OCI-LY7 (cell line): ENCODE measurements around the gene MARK3. TPM values are rescaled to one million over a fixed set of nuclear protein-coding genes. Genes with fewer than 3 reads are reported as not detected.

Source experiments
- BruUV-seq: library from RNA; stranded (reverse); fragments of 400-500 nt; replicated peaks from 2 replicates; lab custom pipeline; 2021; lab: Mats Ljungman, UMichigan
- CTCF ChIA-PET: fragments of 300-600 bp; sonication (Branson Sonifier 250); formaldehyde crosslinking; loops from one replicate; lab custom pipeline; 2022; ENCODE audit warnings: antibody characterized with exemption; ENCODE audit not compliant: unreplicated experiment; lab: Charles Lee
- POLR2A ChIA-PET: fragments of 300-600 bp; sonication (Branson Sonifier 250); formaldehyde crosslinking; loops from one replicate; lab custom pipeline; 2022; ENCODE audit warnings: antibody characterized with exemption; lab: Charles Lee
- DNase-seq: peaks from one replicate; pipeline ENCODE4 v3.0.0-alpha.2; 2015; ENCODE audit warnings: low spot score
- H2AFZ ChIP-seq: fragments of 200-600 bp; sonication (generic), shearing (Covaris generic); 2 replicates; pipeline ENCODE4 v1.6.1; 2014; ENCODE audit warnings: mild to moderate bottlenecking, antibody characterized with exemption, low read length, moderate library complexity
- H3K27ac ChIP-seq: fragments of 200-600 bp; sonication (generic); 2 replicates; pipeline ENCODE4 v1.5.1; 2014; ENCODE audit warnings: mixed run types, low read depth, mild to moderate bottlenecking, moderate library complexity, low read length, inconsistent platforms; ENCODE audit not compliant: poor library complexity, severe bottlenecking
- H3K36me3 ChIP-seq: fragments of 200-600 bp; sonication (generic); 2 replicates; pipeline ENCODE4 v1.6.1; 2014; ENCODE audit warnings: mild to moderate bottlenecking, antibody characterized with exemption, low read length, moderate library complexity, mixed read lengths; ENCODE audit not compliant: insufficient read depth
- H3K4me1 ChIP-seq: fragments of 200-600 bp; sonication (generic); 2 replicates; pipeline ENCODE4 v1.5.1; 2014; ENCODE audit warnings: mild to moderate bottlenecking, low read length; ENCODE audit not compliant: insufficient read depth, poor library complexity, severe bottlenecking
- H3K4me2 ChIP-seq: fragments of 200-600 bp; sonication (generic); 2 replicates; pipeline ENCODE4 v1.6.1; 2014; ENCODE audit warnings: mild to moderate bottlenecking, low read length
- H3K4me3 ChIP-seq: fragments of 200-600 bp; sonication (generic); 2 replicates; pipeline ENCODE4 v1.5.1; 2014; ENCODE audit warnings: mild to moderate bottlenecking, low read depth, low read length; ENCODE audit not compliant: poor library complexity, severe bottlenecking
- H3K79me2 ChIP-seq: fragments of 200-600 bp; sonication (generic); 2 replicates; pipeline ENCODE4 v1.6.1; 2016; ENCODE audit warnings: low read depth, mild to moderate bottlenecking, low read length, moderate library complexity, mixed read lengths; ENCODE audit not compliant: insufficient read depth
- H3K9me2 ChIP-seq: fragments of 200-600 bp; sonication (generic); 2 replicates; pipeline ENCODE4 v1.6.1; 2016; ENCODE audit warnings: mild to moderate bottlenecking, low read length, mixed read lengths; ENCODE audit not compliant: insufficient read depth
- H3K9me3 ChIP-seq: fragments of 200-600 bp; sonication (generic); 2 replicates; pipeline ENCODE4 v1.6.1; 2014; ENCODE audit warnings: mild to moderate bottlenecking, mixed run types, low read length, mixed read lengths
- H4K20me1 ChIP-seq: fragments of 200-600 bp; sonication (generic); 2 replicates; pipeline ENCODE4 v1.6.1; 2014; ENCODE audit warnings: mild to moderate bottlenecking, antibody characterized with exemption, low read length, moderate library complexity, mixed read lengths; ENCODE audit not compliant: insufficient read depth
- EZH2phosphoT487 ChIP-seq: fragments of 200-600 bp; sonication (generic); IDR thresholded peaks from 2 replicates; pipeline ENCODE4 v1.6.1; 2018; ENCODE audit warnings: low read depth, borderline replicate concordance, mild to moderate bottlenecking, mixed run types, antibody characterized with exemption, low read length, moderate library complexity, mixed read lengths
- intact Hi-C: fragments of 100-400 bp; cut with micrococcal nuclease; formaldehyde crosslinking; loops from one replicate; pipeline ENCODE4 v1.10.0; 2022; ENCODE audit not compliant: unreplicated experiment
- total RNA-seq, 2 experiments: library from RNA; depleted of rRNA in 1 of 2; stranded (reverse); fragments of >200 nt in 1 of 2; shearing (Covaris generic) in 1 of 2; gene quantifications; 2 replicates each; pipeline ENCODE4 v1.2.3, GENCODE V29; 2014 to 2022
- TF ChIP-seq, protein P1 (sequence below): fragments of 200-600 bp; sonication (generic); conservative IDR thresholded peaks from 2 replicates; pipeline ENCODE4 v1.5.1; 2014; ENCODE audit warnings: mild to moderate bottlenecking, antibody characterized with exemption, low read length, moderate library complexity, mixed read lengths

Gene MARK3
- total RNA-seq, 2 experiments from 2014 or later: 70.8 to 83.6 TPM

DNA sequence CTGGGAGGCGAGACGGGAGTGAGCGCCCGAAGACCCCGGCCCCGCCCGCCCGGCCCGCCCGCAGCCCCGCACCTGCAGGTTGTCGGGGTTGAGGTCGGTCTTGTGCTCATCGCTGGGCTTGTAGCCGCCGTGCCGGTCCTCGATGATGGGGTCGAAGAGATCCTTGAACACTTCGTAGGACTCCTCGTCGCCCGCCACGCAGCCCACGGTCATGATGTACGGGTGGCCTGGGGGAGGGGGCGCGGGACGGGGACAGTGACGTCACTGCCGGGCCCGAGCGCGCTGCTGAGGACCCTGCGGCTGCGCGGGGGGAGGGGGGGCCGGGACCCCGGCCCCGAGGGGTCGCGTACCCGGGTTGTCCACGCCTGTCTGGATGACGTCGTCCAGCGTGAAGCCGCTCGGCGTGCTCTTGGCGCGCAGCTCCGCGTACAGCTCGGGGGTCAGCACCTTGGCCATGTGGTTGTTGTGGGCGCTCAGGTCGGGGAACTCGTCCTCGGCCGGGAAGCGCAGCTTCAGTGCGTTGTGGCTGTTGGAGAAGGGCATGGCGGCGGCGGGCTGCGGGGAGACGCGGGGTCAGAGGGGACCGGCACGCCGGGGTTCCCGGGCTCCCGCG lies 136.8 kb downstream of the MARK3 start:
- H3K4me2 ChIP-seq: peak overlapping the region; percentile 62
- ChIA-PET CTCF (no interaction called here), POLR2A (no interaction called here)
- H3K9me2 ChIP-seq: no peaks in the 10 kb centered on the region
- H3K4me3 ChIP-seq: peak overlapping the region; percentile 52
- H3K36me3 ChIP-seq: no peaks in the 10 kb centered on the region
- no peaks in the 10 kb centered on the region for H3K9me3 ChIP-seq
- H3K4me1 ChIP-seq: peaks cover 18% of the 10 kb centered on the region
- TF ChIP-seq, protein P1, sequence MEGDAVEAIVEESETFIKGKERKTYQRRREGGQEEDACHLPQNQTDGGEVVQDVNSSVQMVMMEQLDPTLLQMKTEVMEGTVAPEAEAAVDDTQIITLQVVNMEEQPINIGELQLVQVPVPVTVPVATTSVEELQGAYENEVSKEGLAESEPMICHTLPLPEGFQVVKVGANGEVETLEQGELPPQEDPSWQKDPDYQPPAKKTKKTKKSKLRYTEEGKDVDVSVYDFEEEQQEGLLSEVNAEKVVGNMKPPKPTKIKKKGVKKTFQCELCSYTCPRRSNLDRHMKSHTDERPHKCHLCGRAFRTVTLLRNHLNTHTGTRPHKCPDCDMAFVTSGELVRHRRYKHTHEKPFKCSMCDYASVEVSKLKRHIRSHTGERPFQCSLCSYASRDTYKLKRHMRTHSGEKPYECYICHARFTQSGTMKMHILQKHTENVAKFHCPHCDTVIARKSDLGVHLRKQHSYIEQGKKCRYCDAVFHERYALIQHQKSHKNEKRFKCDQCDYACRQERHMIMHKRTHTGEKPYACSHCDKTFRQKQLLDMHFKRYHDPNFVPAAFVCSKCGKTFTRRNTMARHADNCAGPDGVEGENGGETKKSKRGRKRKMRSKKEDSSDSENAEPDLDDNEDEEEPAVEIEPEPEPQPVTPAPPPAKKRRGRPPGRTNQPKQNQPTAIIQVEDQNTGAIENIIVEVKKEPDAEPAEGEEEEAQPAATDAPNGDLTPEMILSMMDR: no peak
- TF ChIP-seq EZH2phosphoT487: no peak
- no peaks in the 10 kb centered on the region for H3K79me2 ChIP-seq
- intact Hi-C loops: no loop called here
- no peak overlapping the region for H3K27ac ChIP-seq
- DNase-seq: no peak
- BruUV-seq: no TSS peak
- no peaks in the 10 kb centered on the region; the same call in 1 of the 2 replicates for H4K20me1 ChIP-seq
- no peak overlapping the region for H2AFZ ChIP-seq

DNA sequence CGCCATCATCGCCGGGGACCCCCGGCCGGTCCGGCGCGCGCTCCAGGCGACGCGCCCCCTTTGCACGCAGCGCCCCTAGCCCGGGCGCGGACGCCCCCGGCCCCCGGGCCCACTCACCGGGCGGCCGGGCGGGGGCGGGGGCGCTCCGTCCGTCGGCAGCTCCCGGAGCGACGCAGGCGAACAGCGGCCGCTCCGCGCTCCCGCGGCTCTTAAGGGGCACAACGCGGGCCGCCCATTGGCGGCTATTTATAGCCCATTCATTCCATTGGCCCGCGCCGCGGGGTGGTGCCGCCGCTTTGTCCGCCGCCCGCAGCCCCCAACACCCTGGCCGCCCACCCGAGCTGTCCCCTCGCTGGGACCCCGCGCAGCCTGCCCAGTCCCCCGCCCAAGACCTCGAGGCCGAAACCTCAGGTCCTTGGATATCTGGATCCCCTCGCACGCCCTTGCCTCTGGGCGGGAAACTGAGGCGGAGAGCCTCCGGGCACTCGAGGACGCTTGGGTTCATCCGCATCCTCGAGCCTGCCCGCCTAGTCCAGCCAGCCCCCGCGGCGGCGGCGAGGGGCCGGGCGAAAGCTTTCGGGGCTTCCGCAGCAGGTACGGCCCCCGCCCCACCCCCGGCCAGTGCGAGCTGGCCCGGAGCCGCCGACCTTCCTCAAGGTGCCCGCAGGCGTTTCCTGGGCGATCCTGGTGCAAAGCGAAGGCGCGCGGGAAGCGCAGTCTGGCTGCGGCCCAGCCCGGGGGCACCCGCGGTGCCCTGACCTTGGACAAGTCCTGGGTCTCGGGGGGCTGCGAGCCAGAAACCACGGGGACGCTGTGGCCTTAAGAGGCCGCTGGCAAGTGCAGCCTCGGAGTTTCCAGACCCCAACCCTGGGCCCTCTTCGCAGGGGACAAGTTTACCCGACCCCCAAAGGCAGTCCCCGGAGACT lies 137.7 kb downstream of the MARK3 start, which contains the start of gene CKB:
CKB (minus strand) TSS at position 182 of the 926 bp plus-strand sequence. CDS start 337 bp downstream, outside the sequence.
- BruUV-seq: no TSS peak
- intact Hi-C loops: no loop called here
- Histone ChIP-seq H3K4me1 (peaks cover 26% of the 10 kb centered on the region), H3K9me2 (no peaks in the 10 kb centered on the region), H4K20me1 (no peaks in the 10 kb centered on the region; the same call in 1 of the 2 replicates), H3K27ac (no peak within 1 kb of the TSS), H3K79me2 (no peaks in the 10 kb centered on the region), H2AFZ (no peak within 1 kb of the TSS), H3K9me3 (no peaks in the 10 kb centered on the region), H3K4me3 (peak within 1 kb of the TSS; percentile 52), H3K36me3 (no peaks in the 10 kb centered on the region), H3K4me2 (peak within 1 kb of the TSS; percentile 62)
- POLR2A ChIA-PET: no interaction called here
- TF ChIP-seq, protein P1: no peak
- TF ChIP-seq EZH2phosphoT487: no peak
- CTCF ChIA-PET: no interaction called here
- no peak for DNase-seq
